BLaER1 treated with 17β-estradiol and CSF1 and Interleukin-3, amounts not matched to agents 10 nM and 100 nM (cell line): Measurements from ENCODE around the gene SELENOI.
A peak's percentile ranks its signal among the peaks of the same experiment; 100 is the strongest.

ENCODE experiments used
- H3K27ac ChIP-seq, 11 experiments: shearing (Covaris generic); formaldehyde crosslinking; 2 replicates each; pipeline ENCODE4 v1.8.1; 2022
- H3K27me3 ChIP-seq, 11 experiments: shearing (Covaris generic); formaldehyde crosslinking; 2 replicates each; pipeline ENCODE4 v1.8.1; 2022
- H3K36me3 ChIP-seq, 11 experiments: shearing (Covaris generic); formaldehyde crosslinking; 2 replicates each; pipeline ENCODE4 v1.8.1; 2022
- H3K4me1 ChIP-seq, 10 experiments: shearing (Covaris generic); formaldehyde crosslinking; 2 replicates each; pipeline ENCODE4 v1.8.1; 2022
- H3K4me2 ChIP-seq, 11 experiments: shearing (Covaris generic); formaldehyde crosslinking; 2 replicates each; pipeline ENCODE4 v1.8.1; 2022
- H3K4me3 ChIP-seq, 10 experiments: shearing (Covaris generic); formaldehyde crosslinking; 2 replicates each; pipeline ENCODE4 v1.8.1; 2022
- H3K9ac ChIP-seq, 11 experiments: shearing (Covaris generic); formaldehyde crosslinking; 2 replicates each; pipeline ENCODE4 v1.8.1; 2022
- H3K9me3 ChIP-seq, 11 experiments: shearing (Covaris generic); formaldehyde crosslinking; replicated peaks in 1 of 11; 2 replicates each; pipeline ENCODE4 v1.8.1; 2022
- H4K20me1 ChIP-seq, 11 experiments: shearing (Covaris generic); formaldehyde crosslinking; 2 replicates each; pipeline ENCODE4 v1.8.1; 2022
- Cebpa-rat ChIP-seq, 11 experiments: shearing (Covaris generic); IDR thresholded peaks; 2 replicates each; pipeline ENCODE4 v1.8.1; 2022

The SELENOI gene

DNA sequence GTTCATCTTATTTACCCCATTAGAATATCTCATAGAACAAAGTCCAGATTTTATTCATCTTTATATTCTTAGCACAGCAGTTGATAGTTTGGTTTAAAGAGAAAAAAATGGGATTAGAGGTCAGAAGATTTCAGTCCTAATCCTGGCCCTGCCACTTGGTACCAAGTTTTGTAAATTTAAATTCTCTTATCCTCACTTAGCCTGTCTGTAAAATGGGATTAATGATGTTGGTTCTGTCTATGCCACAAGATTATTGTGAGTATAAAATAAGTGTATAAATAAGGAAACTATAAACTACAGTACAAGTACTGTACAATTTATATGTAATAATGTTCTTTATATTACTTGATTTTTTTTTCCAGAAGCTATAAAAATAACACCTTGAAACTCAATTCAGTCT is 38.7 kb downstream of the SELENOI start:
- Histone ChIP-seq H3K36me3 (peaks cover 58 to 100% (median 91%) of the 10 kb centered on the region in 11 experiments), H3K9ac (no peak overlapping the region), H3K4me3 (no peak overlapping the region), H3K27ac (no peak overlapping the region), H3K27me3 (no peaks in the 10 kb centered on the region), H3K4me2 (no peak overlapping the region), H3K9me3 (no peaks in the 10 kb centered on the region), H3K4me1 (peaks cover 0 to 30% (median 4%) of the 10 kb centered on the region in 10 experiments; a peak in 8 of 20 replicates), H4K20me1 (0 out of 22 replicates have a peak, but pooled peaks cover 0 to 5% (median 0%) of the 10 kb centered on the region in 11 experiments)
- no peak for TF ChIP-seq Cebpa-rat (IDR thresholded peaks at IDR 0.05)

DNA sequence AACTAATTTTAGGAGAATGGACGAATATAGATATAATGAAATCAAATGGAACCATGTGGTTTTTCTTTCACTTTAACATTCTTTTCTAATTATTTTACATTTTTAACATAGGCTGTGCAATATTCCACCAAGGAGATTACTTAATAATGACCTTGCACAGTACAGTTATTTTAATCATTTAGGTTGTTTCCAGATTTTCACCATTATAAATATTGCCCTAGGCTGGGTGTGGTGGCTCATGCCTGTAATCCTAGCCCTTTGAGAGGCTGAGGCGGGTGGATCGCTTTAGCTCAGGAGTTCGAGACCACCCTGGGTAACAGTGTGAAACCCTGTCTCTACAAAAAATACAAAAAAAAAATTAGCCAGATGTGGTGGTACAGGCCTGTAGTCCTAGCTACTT is 41.2 kb downstream of the SELENOI start:
- Histone ChIP-seq H3K4me3 (no peak overlapping the region), H3K9me3 (no peaks in the 10 kb centered on the region), H3K9ac (no peak overlapping the region), H3K27me3 (no peaks in the 10 kb centered on the region), H3K27ac (no peak overlapping the region), H3K4me1 (peaks cover 0 to 19% (median 3%) of the 10 kb centered on the region in 10 experiments; a peak in 8 of 20 replicates), H4K20me1 (peaks cover 0 to 11% (median 0%) of the 10 kb centered on the region in 11 experiments; a peak in 2 of 22 replicates), H3K4me2 (no peak overlapping the region), H3K36me3 (peaks cover 71 to 100% (median 94%) of the 10 kb centered on the region in 11 experiments)
- TF ChIP-seq Cebpa-rat (IDR thresholded peaks at IDR 0.05): no peak

DNA sequence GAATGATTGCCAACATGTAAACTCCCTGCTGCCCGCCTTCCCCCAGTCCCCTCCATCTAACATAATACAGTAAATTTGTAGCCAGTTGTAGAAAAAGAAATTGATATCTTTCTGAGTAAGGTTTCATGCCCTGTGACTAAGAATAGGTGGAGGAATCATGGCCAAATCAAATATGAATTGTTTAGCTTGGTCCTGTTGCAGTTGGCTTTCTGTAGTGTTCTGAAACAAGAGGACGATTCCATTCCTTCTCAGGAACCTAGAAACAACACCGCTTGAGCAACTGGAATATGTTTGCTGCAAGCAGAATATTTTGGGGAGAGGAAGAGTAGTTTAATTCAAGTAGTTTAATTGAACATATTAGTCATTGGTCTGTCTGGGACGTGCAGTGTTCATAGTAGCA is 48.8 kb downstream of the SELENOI start:
- TF ChIP-seq Cebpa-rat (IDR thresholded peaks at IDR 0.05): no peak
- H3K4me3 ChIP-seq: no peak overlapping the region
- H3K9me3 ChIP-seq: no peaks in the 10 kb centered on the region
- peaks cover 33 to 73% (median 53%) of the 10 kb centered on the region in 11 experiments; a peak in 21 of 22 replicates for H3K36me3 ChIP-seq
- H3K4me1 ChIP-seq: peaks cover 0 to 9% (median 6%) of the 10 kb centered on the region in 10 experiments; a peak in 17 of 20 replicates
- H3K27me3 ChIP-seq: no peaks in the 10 kb centered on the region
- no peak overlapping the region for H3K9ac ChIP-seq
- no peak overlapping the region for H3K27ac ChIP-seq
- H4K20me1 ChIP-seq: peaks cover 0 to 7% (median 0%) of the 10 kb centered on the region in 11 experiments; a peak in 3 of 22 replicates
- H3K4me2 ChIP-seq: no peak overlapping the region

DNA sequence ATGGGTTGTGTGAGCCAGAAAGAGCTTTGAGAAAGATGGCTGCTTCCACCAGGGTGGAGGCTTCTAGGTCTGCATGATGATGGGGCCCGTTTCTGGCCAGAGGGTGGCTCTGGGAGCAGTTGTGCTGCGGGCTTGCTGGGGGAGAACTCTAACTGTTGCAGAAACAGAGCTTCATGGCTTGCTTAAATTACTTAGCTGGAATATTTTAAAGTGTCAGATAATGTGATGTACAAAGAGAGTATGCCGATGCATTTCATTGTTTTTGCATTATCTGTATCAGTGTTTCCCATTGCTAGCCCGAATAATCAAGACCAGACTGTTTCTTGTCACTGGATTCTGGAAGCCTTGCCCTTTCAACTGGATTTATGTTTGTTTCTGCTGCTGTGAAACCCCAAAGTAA is 49.5 kb downstream of the SELENOI start:
- peaks cover 0 to 7% (median 0%) of the 10 kb centered on the region in 11 experiments; a peak in 3 of 22 replicates for H4K20me1 ChIP-seq
- no peak overlapping the region for H3K9ac ChIP-seq
- H3K9me3 ChIP-seq: no peaks in the 10 kb centered on the region
- no peak overlapping the region for H3K27ac ChIP-seq
- H3K4me3 ChIP-seq: no peak overlapping the region
- H3K4me1 ChIP-seq: peaks cover 0 to 14% (median 13%) of the 10 kb centered on the region in 10 experiments; a peak in 17 of 20 replicates
- no peak for TF ChIP-seq Cebpa-rat (IDR thresholded peaks at IDR 0.05)
- no peaks in the 10 kb centered on the region for H3K27me3 ChIP-seq
- H3K4me2 ChIP-seq: no peak overlapping the region
- H3K36me3 ChIP-seq: peaks cover 31 to 66% (median 47%) of the 10 kb centered on the region in 11 experiments; a peak in 20 of 22 replicates

DNA sequence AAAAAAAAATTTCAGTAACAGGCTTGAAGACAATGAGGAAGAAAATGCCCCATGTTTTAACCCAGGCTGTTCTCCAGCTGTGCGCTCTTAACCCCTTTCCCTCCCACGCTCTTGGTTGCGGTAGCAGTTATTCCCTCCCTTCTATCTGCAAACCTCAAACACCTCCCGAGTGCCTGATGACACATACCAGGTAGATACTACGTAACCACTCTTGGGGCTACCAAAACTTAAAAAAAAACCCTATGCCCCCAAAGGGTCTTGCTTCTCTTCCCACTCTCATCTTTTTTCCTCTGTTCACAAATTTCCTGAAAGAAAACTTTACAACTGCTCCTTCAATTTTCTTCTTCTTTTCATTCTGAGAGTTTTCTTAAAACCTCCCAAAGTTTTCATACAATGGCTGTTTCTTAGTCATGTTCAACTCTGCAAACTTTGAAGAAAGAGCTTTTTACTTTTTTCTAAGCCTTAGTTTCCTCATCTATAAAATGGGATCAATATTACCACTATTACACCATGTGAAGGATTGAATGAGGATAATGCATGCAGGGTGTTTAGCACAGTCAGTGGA is 50.9 kb downstream of the SELENOI start:
- Histone ChIP-seq H3K9ac (no peak overlapping the region), H3K9me3 (peaks cover 0 to 4% (median 0%) of the 10 kb centered on the region in 11 experiments; a peak in 2 of 22 replicates), H3K27ac (no peak overlapping the region), H3K4me3 (no peak overlapping the region), H3K27me3 (peaks cover 0 to 10% (median 5%) of the 10 kb centered on the region in 11 experiments; a peak in 13 of 22 replicates), H3K36me3 (peaks cover 23 to 52% (median 33%) of the 10 kb centered on the region in 11 experiments; a peak in 19 of 22 replicates), H4K20me1 (peaks cover 0 to 7% (median 0%) of the 10 kb centered on the region in 11 experiments; a peak in 1 of 22 replicates), H3K4me1 (peaks cover 0 to 17% (median 15%) of the 10 kb centered on the region in 10 experiments; a peak in 17 of 20 replicates), H3K4me2 (no peak overlapping the region)
- TF ChIP-seq Cebpa-rat (IDR thresholded peaks at IDR 0.05): no peak

DNA sequence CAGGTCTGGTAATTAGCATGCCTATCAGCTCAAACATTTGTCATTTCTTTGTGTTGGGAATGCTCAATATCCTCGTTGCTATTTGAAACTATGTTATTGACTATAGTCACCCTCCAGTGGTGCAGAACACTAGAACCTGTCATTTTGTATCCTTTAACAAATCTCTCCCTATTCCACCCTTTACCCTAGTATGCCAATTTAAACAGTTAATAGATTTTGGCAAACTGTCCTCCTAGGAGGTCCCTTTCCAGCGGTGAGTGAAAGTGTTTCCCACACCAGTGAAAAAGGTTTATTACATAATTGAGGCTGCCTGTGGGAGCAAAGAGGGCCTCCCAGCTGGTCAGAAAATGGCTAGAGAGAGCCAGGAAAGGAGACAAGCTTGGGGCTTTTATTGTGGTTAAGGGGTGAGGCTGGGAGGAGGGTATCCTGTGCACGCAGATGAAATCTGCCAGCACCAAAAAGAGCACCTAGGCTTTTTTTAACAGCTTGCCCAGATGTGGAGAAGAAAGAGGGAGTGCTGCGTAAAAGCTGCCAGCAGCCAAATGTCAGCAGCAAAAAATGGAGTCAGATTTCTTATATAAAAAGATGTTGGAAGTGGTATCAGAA is 53.9 kb downstream of the SELENOI start:
- Histone ChIP-seq H3K9ac (0 out of 22 replicates have a peak overlapping the region, but pooled peaks of 2 of the 11 experiments have one; percentile 0 to 39), H3K4me2 (peak overlapping the region in 8 of 11 experiments; percentile 31 to 71 (median 56); a peak in 15 of 22 replicates), H3K4me3 (no peak overlapping the region), H3K4me1 (peaks cover 0 to 17% (median 15%) of the 10 kb centered on the region in 10 experiments; a peak in 17 of 20 replicates), H3K27me3 (peaks cover 3 to 12% (median 7%) of the 10 kb centered on the region in 11 experiments; a peak in 13 of 22 replicates), H3K36me3 (peaks cover 4 to 22% (median 12%) of the 10 kb centered on the region in 11 experiments; a peak in 13 of 22 replicates), H3K27ac (no peak overlapping the region), H4K20me1 (peaks cover 0 to 4% (median 0%) of the 10 kb centered on the region in 11 experiments; a peak in 1 of 22 replicates), H3K9me3 (peaks cover 0 to 4% (median 0%) of the 10 kb centered on the region in 11 experiments; a peak in 2 of 22 replicates)
- no peak for TF ChIP-seq Cebpa-rat (IDR thresholded peaks at IDR 0.05)

DNA sequence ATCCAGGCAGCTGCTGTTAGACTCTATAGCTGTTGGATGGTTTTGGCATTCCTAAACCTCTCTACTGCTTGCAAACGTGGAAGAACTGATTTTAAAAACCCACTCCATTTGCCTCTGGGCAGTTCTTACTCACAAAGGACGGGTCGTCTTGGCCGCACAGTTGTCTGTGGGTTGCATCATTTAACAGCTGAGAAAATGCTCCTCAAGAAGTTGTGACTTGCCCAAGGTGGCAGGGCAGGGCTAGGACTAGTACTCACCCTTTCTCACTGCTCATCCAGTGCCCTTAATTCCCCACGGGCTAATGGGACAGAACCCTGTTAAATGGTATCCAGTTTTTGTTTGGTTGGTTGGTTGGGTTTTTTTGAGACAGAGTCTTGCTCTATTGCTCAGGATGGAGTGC is 54.8 kb downstream of the SELENOI start:
- peaks cover 0 to 4% (median 0%) of the 10 kb centered on the region in 11 experiments; a peak in 2 of 22 replicates for H3K9me3 ChIP-seq
- no peak overlapping the region for H3K4me3 ChIP-seq
- peaks cover 0 to 17% (median 15%) of the 10 kb centered on the region in 10 experiments; a peak in 17 of 20 replicates for H3K4me1 ChIP-seq
- peaks cover 0 to 4% (median 0%) of the 10 kb centered on the region in 11 experiments; a peak in 1 of 22 replicates for H4K20me1 ChIP-seq
- no peak overlapping the region for H3K9ac ChIP-seq
- H3K4me2 ChIP-seq: peak overlapping the region in 4 of 11 experiments; percentile 55 to 71 (median 64); a peak in 10 of 22 replicates
- peaks cover 0 to 14% (median 6%) of the 10 kb centered on the region in 11 experiments; a peak in 5 of 22 replicates for H3K36me3 ChIP-seq
- H3K27me3 ChIP-seq: peaks cover 3 to 12% (median 7%) of the 10 kb centered on the region in 11 experiments; a peak in 13 of 22 replicates
- TF ChIP-seq Cebpa-rat (IDR thresholded peaks at IDR 0.05): no peak
- H3K27ac ChIP-seq: no peak overlapping the region

DNA sequence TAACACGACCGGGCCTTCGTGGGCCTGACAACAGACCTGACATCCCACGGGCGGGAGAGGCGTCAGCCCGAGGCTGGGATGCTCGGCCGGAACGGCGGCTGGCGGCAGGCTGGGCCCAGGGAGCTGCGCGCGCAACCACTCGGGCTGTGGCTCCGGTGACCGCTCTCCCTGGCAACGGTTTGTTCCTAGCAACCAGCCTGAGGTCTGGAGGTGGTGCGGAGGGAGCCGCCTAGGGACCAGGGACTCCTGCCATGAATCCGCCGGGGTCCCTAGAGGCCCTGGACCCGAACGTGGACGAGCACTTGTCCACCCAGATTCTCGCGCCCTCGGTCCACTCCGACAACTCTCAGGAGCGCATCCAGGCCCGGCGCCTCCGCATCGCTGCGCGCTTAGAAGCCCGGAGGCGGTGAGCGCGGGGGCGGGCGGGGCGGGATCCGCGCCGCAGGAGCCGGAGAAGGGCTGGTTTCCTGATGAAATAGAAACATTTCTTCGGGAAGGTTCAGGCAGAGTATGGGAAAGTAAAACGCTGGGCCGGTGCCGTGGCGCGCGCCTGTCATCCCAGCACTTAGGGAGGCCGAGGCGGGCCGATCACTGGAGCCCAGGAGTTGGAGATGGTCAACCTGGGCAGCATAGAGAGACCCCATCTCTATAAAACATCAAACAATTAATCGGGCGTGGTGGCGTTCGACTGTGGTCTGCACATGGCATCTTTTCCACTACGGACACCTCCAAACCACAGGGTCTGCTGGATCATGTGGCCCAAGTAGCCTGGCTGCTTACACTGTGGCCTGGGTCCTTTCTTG is 56.0 kb downstream of the SELENOI start, which contains the start of gene DRC1:
DRC1 (plus strand) TSS at position 182 of the 803 bp plus-strand sequence; CDS start at position 252, 70 bp downstream.
- Histone ChIP-seq H3K4me3 (no peak within 1 kb of the TSS), H3K27ac (no peak within 1 kb of the TSS), H3K27me3 (peaks cover 3 to 12% (median 7%) of the 10 kb centered on the region in 11 experiments; a peak in 13 of 22 replicates), H3K4me1 (peaks cover 0 to 17% (median 15%) of the 10 kb centered on the region in 10 experiments; a peak in 17 of 20 replicates), H3K9ac (no peak within 1 kb of the TSS), H3K4me2 (peak within 1 kb of the TSS in 2 of 11 experiments; percentile 63 to 64; a peak in 2 of 22 replicates), H4K20me1 (no peaks in the 10 kb centered on the region; a peak in 1 of 22 replicates), H3K36me3 (peaks cover 0 to 3% (median 0%) of the 10 kb centered on the region in 11 experiments; a peak in 1 of 22 replicates), H3K9me3 (peaks cover 0 to 4% (median 0%) of the 10 kb centered on the region in 11 experiments; a peak in 2 of 22 replicates)
- no peak for TF ChIP-seq Cebpa-rat (IDR thresholded peaks at IDR 0.05)
